Peyer's patch (tissue), 4 donors: ENCODE results near the gene ZNF326.

Source experiments
- CTCF ChIP-seq, 6 experiments: fragments of 450-650 bp in 4 of 6; fragments of 200-600 bp in 2 of 6; sonication (generic) in 1 of 6; IDR thresholded peaks; one replicate each; pipeline ENCODE4 v1.5.1; 2017 to 2019; ENCODE audit warnings: antibody characterized with exemption in 6 of 6, mild to moderate bottlenecking in 3 of 6, moderate library complexity in 1 of 6
- POLR2A ChIP-seq, 2 donors: fragments of 450-650 bp; IDR thresholded peaks; one replicate each; pipeline ENCODE4 v1.5.1; 2017; ENCODE audit warnings: antibody characterized with exemption in 2 of 2, mild to moderate bottlenecking in 2 of 2, moderate library complexity in 2 of 2

- TF ChIP-seq POLR2A (IDR thresholded peaks at IDR 0.05) (no peak), CTCF (IDR thresholded peaks at IDR 0.05) (no peak)
These were observed 4.7 kb downstream of the ZNF326 start for GRCh38 chr1:89999628-90000027.
